GM12878 (cell line): Measurements from ENCODE around the gene VDR. TPM values are rescaled to one million over a fixed set of nuclear protein-coding genes. Genes with fewer than 3 reads are reported as not detected.
A peak's percentile ranks its signal among the peaks of the same experiment; 100 is the strongest.

Source experiments
- ATAC-seq: fragments of 200-7000 bp; cut with Tn5 transposase; 3 replicates; pipeline ENCODE4 v1.9.1; 2020; ENCODE audit warnings: mild to moderate bottlenecking, moderate library complexity
- BruUV-seq: library from RNA; stranded (reverse); fragments of 400-500 nt; replicated peaks from 2 replicates; lab custom pipeline; 2021; lab: Mats Ljungman, UMichigan
- CTCF ChIA-PET: fragments of 300-600 bp; sonication (Branson Sonifier 250); formaldehyde crosslinking; extraction: SDS; loops from one replicate; lab custom pipeline; 2021; ENCODE audit warnings: inconsistent platforms; lab: Yijun Ruan, JAX
- POLR2A ChIA-PET: fragments of 350-600 bp; formaldehyde crosslinking; extraction: SDS; loops from one replicate; lab custom pipeline; 2021; ENCODE audit warnings: inconsistent platforms; lab: Charles Lee
- RAD21 ChIA-PET: fragments of 300-600 bp; sonication (Branson Sonifier 250); formaldehyde crosslinking; loops from one replicate; lab custom pipeline; 2023; ENCODE audit warnings: antibody characterized with exemption; ENCODE audit not compliant: unreplicated experiment; lab: Charles Lee
- SMC1A ChIA-PET: fragments of 300-600 bp; sonication (Branson Sonifier 250); formaldehyde crosslinking; loops from one replicate; lab custom pipeline; 2023; ENCODE audit not compliant: unreplicated experiment, uncharacterized antibody; lab: Charles Lee
- DNase-seq: peaks from one replicate; pipeline ENCODE4 v3.0.0-alpha.2; 2011; ENCODE audit warnings: low read depth, low spot score
- FAIRE-seq: peaks from 3 replicates; lab custom pipeline; 2011; peaks lifted over from hg19 to GRCh38; lab: Jason Lieb, UNC
- H2AFZ ChIP-seq: 2 replicates; pipeline ENCODE4 v1.6.0; 2011; ENCODE audit warnings: low read depth, low read length, control low read depth; ENCODE audit not compliant: control insufficient read depth
- H3K27ac ChIP-seq: 2 replicates; pipeline ENCODE4 v1.5.1; 2011; ENCODE audit warnings: control low read depth; ENCODE audit not compliant: control insufficient read depth, insufficient read depth
- H3K27me3 ChIP-seq, 2 experiments: replicated peaks in 1 of 2; 2 replicates each; pipeline versions ENCODE4 v1.6.0 to v1.6.1; 2011; ENCODE audit warnings: low read length in 1 of 2; ENCODE audit not compliant: control insufficient read depth in 2 of 2, insufficient read depth in 2 of 2
- H3K36me3 ChIP-seq, 2 experiments: 2 replicates each; pipeline ENCODE4 v1.5.1; 2011; ENCODE audit warnings: low read length in 1 of 2; ENCODE audit not compliant: control insufficient read depth in 2 of 2, insufficient read depth in 2 of 2
- H3K4me1 ChIP-seq: 2 replicates; pipeline ENCODE4 v1.6.1; 2011; ENCODE audit warnings: mild to moderate bottlenecking, low read length, moderate library complexity, mixed read lengths; ENCODE audit not compliant: control insufficient read depth, insufficient read depth
- H3K4me2 ChIP-seq: 2 replicates; pipeline ENCODE4 v1.6.0; 2011; ENCODE audit warnings: control low read depth; ENCODE audit not compliant: control insufficient read depth, insufficient read depth
- H3K4me3 ChIP-seq: fragments of 200-600 bp; sonication (generic); 2 replicates; pipeline ENCODE4 v1.5.1; 2016
- H3K79me2 ChIP-seq: 2 replicates; pipeline ENCODE4 v1.6.0; 2011; ENCODE audit warnings: low read length; ENCODE audit not compliant: control insufficient read depth, insufficient read depth
- H3K9ac ChIP-seq: 2 replicates; pipeline ENCODE4 v1.8.0; 2011; ENCODE audit warnings: low read length, control low read depth, mixed read lengths; ENCODE audit not compliant: control insufficient read depth, insufficient read depth
- H3K9me3 ChIP-seq: replicated peaks from 3 replicates; pipeline ENCODE4 v1.5.1; 2011; ENCODE audit warnings: mild to moderate bottlenecking, low read length; ENCODE audit not compliant: control insufficient read depth, insufficient read depth
- H4K20me1 ChIP-seq: 2 replicates; pipeline ENCODE4 v1.6.0; 2011; ENCODE audit not compliant: control insufficient read depth, insufficient read depth
- EGR1 ChIP-seq, 2 experiments: IDR thresholded peaks; 1 replicate in 1 of 2; 2 replicates in 1 of 2; pipeline ENCODE4 v1.6.1; 2011 to 2012; ENCODE audit warnings: low read depth in 2 of 2, low read length in 2 of 2, borderline replicate concordance in 1 of 2, mild to moderate bottlenecking in 1 of 2, moderate library complexity in 1 of 2
- PAX8 ChIP-seq: fragments of 450-650 bp; IDR thresholded peaks from 2 replicates; pipeline ENCODE4 v1.6.1; 2017; ENCODE audit warnings: mild to moderate bottlenecking, moderate library complexity
- POLR2AphosphoS2 ChIP-seq: IDR thresholded peaks from 2 replicates; pipeline ENCODE4 v1.6.1; 2011; ENCODE audit warnings: low read depth, mild to moderate bottlenecking, low read length, improper control_type of control experiment, moderate library complexity
- RAD21 ChIP-seq: IDR thresholded peaks from 2 replicates; pipeline ENCODE4 v1.6.1; 2011; ENCODE audit warnings: mild to moderate bottlenecking, low read depth, low read length, moderate library complexity; ENCODE audit not compliant: insufficient read depth
- RB1 ChIP-seq: fragments of 450-650 bp; formaldehyde crosslinking; IDR thresholded peaks from 2 replicates; pipeline ENCODE4 v1.6.1; 2017; ENCODE audit warnings: mild to moderate bottlenecking, borderline replicate concordance
- SMARCA5 ChIP-seq: fragments of 450-650 bp; IDR thresholded peaks from 2 replicates; pipeline ENCODE4 v1.6.1; 2017; ENCODE audit warnings: mild to moderate bottlenecking
- SMC3 ChIP-seq: IDR thresholded peaks from 2 replicates; pipeline ENCODE4 v1.6.1; 2011; ENCODE audit warnings: low read length, improper control_type of control experiment, borderline replicate concordance
- STAT1 ChIP-seq: fragments of 450-650 bp; conservative IDR thresholded peaks from 2 replicates; pipeline ENCODE4 v1.6.1; 2014; ENCODE audit warnings: antibody characterized with exemption, mild to moderate bottlenecking
- TCF12 ChIP-seq: IDR thresholded peaks from 2 replicates; pipeline ENCODE4 v1.6.1; 2011; ENCODE audit warnings: low read depth, mild to moderate bottlenecking, low read length
- WGBS: methylation state at CpG from one replicate; pipeline ENCODE4 v1.1.6; 2016; ENCODE audit warnings: low lambda C conversion rate; ENCODE audit not compliant: insufficient replicate concordance, insufficient coverage; ENCODE audit errors: missing lambda C conversion rate; 5-methylcytosine and 5-hydroxymethylcytosine counted together
- in situ Hi-C: fragments of 300-500 bp; cut with MboI; formaldehyde crosslinking; loops from 9 replicates; pipeline ENCODE4 v1.14.3; 2018; ENCODE audit warnings: mixed read lengths
- intact Hi-C: fragments of 100-400 bp; cut with micrococcal nuclease; formaldehyde crosslinking; loops from one replicate; pipeline ENCODE4 v1.14.2; 2022; ENCODE audit not compliant: unreplicated experiment
- polyA plus RNA-seq, 11 experiments: library from polyadenylated mRNA; depleted of rRNA in 4 of 11; unstranded in 6 of 11; stranded (reverse) in 5 of 11; fragments of >200 nt; fragmentation: Nextera tagmentation in 4 of 11; fragmentation: Illumina TruSeq in 1 of 11; extraction: Ambion mirVana in 4 of 11; extraction: Trizol in 1 of 11; gene quantifications; 1 replicate in 1 of 11; 2 replicates in 10 of 11; pipeline versions ENCODE4 v1.2.1 to v1.2.3, GENCODE V29; 2011 to 2016; ENCODE audit warnings: inconsistent platforms in 2 of 11, missing spikeins in 2 of 11, low read depth in 1 of 11
- total RNA-seq, 4 experiments: library from RNA; depleted of rRNA in 3 of 4; stranded (reverse); fragments of >200 nt in 3 of 4; fragmentation: Illumina TruSeq in 1 of 4; extraction: Trizol in 1 of 4; gene quantifications; 2 replicates each; pipeline versions ENCODE4 v1.2.1 to v1.2.3, GENCODE V29; 2013 to 2021
- TF ChIP-seq, protein P1 (sequence below), 3 experiments: IDR thresholded peaks in 2 of 3; conservative IDR thresholded peaks in 1 of 3; 2 replicates each; pipeline ENCODE4 v1.5.1; 2011; ENCODE audit warnings: low read depth in 3 of 3, low read length in 3 of 3, mild to moderate bottlenecking in 3 of 3, control low read depth in 2 of 3, moderate library complexity in 2 of 3, inconsistent platforms in 1 of 3, mixed read lengths in 1 of 3; ENCODE audit not compliant: control insufficient read depth in 2 of 3, insufficient read depth in 1 of 3; ENCODE audit errors: extremely low read depth in 1 of 3

Gene VDR
- total and polyA plus RNA-seq, 10 of the 15 experiments (the other 5 are each of a cell fraction or from before 2014, with no cell fraction given): 0.27 to 7.9 (median 3.0) TPM

DNA sequence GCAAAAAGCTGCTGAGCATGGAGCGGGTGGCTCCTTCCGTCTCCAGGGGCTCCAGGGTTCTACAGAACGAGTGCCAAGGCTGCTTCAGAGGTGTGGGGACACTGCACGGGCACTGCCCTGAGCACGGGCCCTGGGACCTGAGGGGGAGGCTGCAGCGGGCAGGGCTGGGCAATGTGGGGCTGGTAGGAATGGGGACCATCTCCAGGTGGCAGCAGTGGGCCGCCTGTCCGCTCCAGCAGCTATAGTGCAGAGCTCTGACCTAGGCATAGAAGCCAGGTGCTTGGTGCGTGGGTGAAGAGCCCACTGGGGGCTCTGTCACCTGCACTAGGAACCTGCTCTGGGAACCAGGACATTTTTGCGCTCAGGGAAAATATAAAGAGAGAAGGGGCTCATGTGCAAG is 107.4 kb downstream of the VDR start:
- Histone ChIP-seq H3K36me3 (peaks cover 0 to 3% of the 10 kb centered on the region in 2 experiments; a peak in 2 of 4 replicates), H3K9me3 (no peaks in the 10 kb centered on the region), H3K4me1 (peaks cover 1% of the 10 kb centered on the region), H3K79me2 (no peaks in the 10 kb centered on the region), H3K27me3 (no peaks in the 10 kb centered on the region; a peak in 1 of 4 replicates), H3K4me3 (no peak overlapping the region), H3K27ac (no peak overlapping the region), H2AFZ (no peak overlapping the region), H3K4me2 (no peak overlapping the region), H4K20me1 (no peaks in the 10 kb centered on the region), H3K9ac (no peak overlapping the region)
- ChIA-PET SMC1A (interaction anchor here (0.6 to 4.0 kb wide), 10 partner anchors 9 to 88 kb away, joined by 3 to 43 read pairs (median 4); no protein-coding TSS in a partner anchor), CTCF (interaction anchor here (1.0 to 7.9 kb wide), 8 partner anchors 11 to 152 kb away, joined by 3 to 215 read pairs (median 4); no protein-coding TSS in a partner anchor), POLR2A (interaction anchor here (1.4 kb wide), 1 partner anchor 40 kb away, joined by 8 read pairs; no protein-coding TSS in a partner anchor), RAD21 (interaction anchor here (0.7 to 7.5 kb wide), 10 partner anchors 10 to 152 kb away, joined by 3 to 166 read pairs (median 4); no protein-coding TSS in a partner anchor)
- no peak for DNase-seq
- intact Hi-C loops (loop anchor here (1.0 kb wide), 2 partner anchors 40 to 152 kb away; no protein-coding TSS in a partner anchor), in situ Hi-C loops (no loop called here)
- 41% methylated on average over 10 of the region's 10 CpGs for WGBS
- TF ChIP-seq SMARCA5 (no peak), RAD21 (peak; percentile 77), TCF12 (no peak), STAT1 (0 out of 2 replicates have a peak, but pooled peaks have one; percentile 29), RB1 (peak; percentile 27; the same call in 1 of the 2 replicates), EGR1 (IDR thresholded peaks at IDR 0.05; ENCODE audit: borderline replicate concordance in 1 of 2, low read depth in 2 of 2, low read length in 2 of 2) (0 out of 3 replicates have a peak, but pooled peaks of 1 of the 2 experiments have one; percentile 43), PAX8 (no peak), POLR2AphosphoS2 (no peak), SMC3 (peak; percentile 95)
- TF ChIP-seq, protein P1, sequence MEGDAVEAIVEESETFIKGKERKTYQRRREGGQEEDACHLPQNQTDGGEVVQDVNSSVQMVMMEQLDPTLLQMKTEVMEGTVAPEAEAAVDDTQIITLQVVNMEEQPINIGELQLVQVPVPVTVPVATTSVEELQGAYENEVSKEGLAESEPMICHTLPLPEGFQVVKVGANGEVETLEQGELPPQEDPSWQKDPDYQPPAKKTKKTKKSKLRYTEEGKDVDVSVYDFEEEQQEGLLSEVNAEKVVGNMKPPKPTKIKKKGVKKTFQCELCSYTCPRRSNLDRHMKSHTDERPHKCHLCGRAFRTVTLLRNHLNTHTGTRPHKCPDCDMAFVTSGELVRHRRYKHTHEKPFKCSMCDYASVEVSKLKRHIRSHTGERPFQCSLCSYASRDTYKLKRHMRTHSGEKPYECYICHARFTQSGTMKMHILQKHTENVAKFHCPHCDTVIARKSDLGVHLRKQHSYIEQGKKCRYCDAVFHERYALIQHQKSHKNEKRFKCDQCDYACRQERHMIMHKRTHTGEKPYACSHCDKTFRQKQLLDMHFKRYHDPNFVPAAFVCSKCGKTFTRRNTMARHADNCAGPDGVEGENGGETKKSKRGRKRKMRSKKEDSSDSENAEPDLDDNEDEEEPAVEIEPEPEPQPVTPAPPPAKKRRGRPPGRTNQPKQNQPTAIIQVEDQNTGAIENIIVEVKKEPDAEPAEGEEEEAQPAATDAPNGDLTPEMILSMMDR (IDR thresholded peaks at IDR 0.05 in 2 of 3, conservative IDR thresholded peaks at IDR 0.05 in 1 of 3; ENCODE audit: control insufficient read depth in 2 of 3, extremely low read depth in 1 of 3, insufficient read depth in 1 of 3, low read depth in 3 of 3, low read length in 3 of 3): peak; percentile 63 to 74 (median 65)
- no TSS peak for BruUV-seq
- ATAC-seq: peak; percentile 89
- peak; percentile 35 for FAIRE-seq
